ENCODE measurements around the gene ABHD14A. TPM values are rescaled to one million over a fixed set of nuclear protein-coding genes. Genes with fewer than 3 reads are reported as not detected.
A peak's percentile ranks its signal among the peaks of the same experiment; 100 is the strongest.

ABHD14A gene
- total RNA-seq, 1 donor from 2014 or later: 14.8 TPM

DNA sequence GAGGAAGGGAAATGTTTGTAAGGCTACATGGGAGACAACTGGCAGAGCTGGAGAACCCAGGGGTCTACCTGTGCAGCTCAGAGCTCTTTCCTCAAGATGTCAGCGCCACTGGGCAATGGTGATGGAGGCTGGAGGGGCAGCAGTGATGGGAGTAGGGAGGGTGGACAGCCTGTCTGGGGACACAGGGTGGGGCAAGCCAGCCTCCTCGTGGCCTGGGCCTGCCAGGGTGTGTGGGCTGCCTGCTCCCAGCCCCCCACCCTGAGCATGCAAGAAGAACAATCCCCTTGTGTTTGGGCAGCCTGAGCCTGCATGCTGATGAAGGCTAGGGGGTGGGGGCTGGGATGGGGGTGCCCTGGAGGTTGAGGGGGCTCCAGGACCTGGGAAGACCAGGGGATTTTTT lies 8.8 kb upstream of the ABHD14A start:
- Mint-ChIP-seq H3K36me3 (no peaks in the 10 kb centered on the region), H3K4me1 (peaks cover 36% of the 10 kb centered on the region)

DNA sequence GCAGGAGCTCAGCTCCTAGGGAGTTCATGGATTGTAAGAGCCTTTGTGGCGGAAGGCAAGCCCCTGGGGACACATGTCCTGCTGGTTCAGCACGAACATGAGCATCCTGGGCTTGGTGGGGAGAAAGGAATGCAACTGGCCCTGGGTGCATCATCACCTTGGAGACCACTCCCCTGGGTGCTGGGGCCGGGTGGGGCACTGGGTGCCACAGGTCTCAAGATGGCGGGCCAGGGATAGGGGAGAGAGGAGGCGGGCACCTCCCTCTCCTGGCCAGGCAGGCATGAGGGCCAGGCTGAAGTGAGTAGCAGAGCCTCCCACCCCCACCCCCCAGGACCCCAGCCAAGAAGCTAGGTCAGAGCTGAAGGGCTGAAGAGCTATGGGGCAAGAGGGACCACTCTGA lies 8.4 kb upstream of the ABHD14A start:
- Mint-ChIP-seq H3K4me1 (peaks cover 36% of the 10 kb centered on the region), H3K27ac (peak overlapping the region; percentile 85)
- no peak for TF ChIP-seq CTCF (IDR thresholded peaks at IDR 0.05; ENCODE audit: unreplicated experiment)

More for the DNA sequence above, 8.8 kb upstream of the ABHD14A start:
- DNase-seq (ENCODE audit: low spot score in 2 of 2, unreplicated experiment in 2 of 2): no peak
- Mint-ChIP-seq H3K9me3 (no peaks in the 10 kb centered on the region), H3K27me3 (ENCODE audit: low read depth) (no peaks in the 10 kb centered on the region), H3K27ac (peak overlapping the region; percentile 80), H3K4me3 (peak overlapping the region; percentile 78)
- TF ChIP-seq CTCF (IDR thresholded peaks at IDR 0.05; ENCODE audit: unreplicated experiment): no peak

GRCh38 chr3:51966922-51967383 lies 7.9 kb upstream of the ABHD14A start:
- peaks cover 36% of the 10 kb centered on the region for H3K4me1 Mint-ChIP-seq
- H3K27me3 Mint-ChIP-seq (ENCODE audit: low read depth): no peaks in the 10 kb centered on the region
- peak overlapping the region; percentile 85 for H3K27ac Mint-ChIP-seq
- no peaks in the 10 kb centered on the region for H3K36me3 Mint-ChIP-seq
- no peak for DNase-seq (ENCODE audit: low spot score in 2 of 2, unreplicated experiment in 2 of 2)
- TF ChIP-seq CTCF (IDR thresholded peaks at IDR 0.05; ENCODE audit: unreplicated experiment): no peak
- peak overlapping the region; percentile 78 for H3K4me3 Mint-ChIP-seq
- H3K9me3 Mint-ChIP-seq: no peaks in the 10 kb centered on the region

More for the DNA sequence above, 8.4 kb upstream of the ABHD14A start:
- DNase-seq (ENCODE audit: low spot score in 2 of 2, unreplicated experiment in 2 of 2): no peak
- Mint-ChIP-seq H3K27me3 (ENCODE audit: low read depth) (no peaks in the 10 kb centered on the region), H3K9me3 (no peaks in the 10 kb centered on the region), H3K4me3 (peak overlapping the region; percentile 78), H3K36me3 (no peaks in the 10 kb centered on the region)

GRCh38 chr3:51967384-51968169 lies 7.3 kb upstream of the ABHD14A start, which contains the start of gene PCBP4:
Gene PCBP4 (minus strand): TSS chr3:51967454. CDS start chr3:51961240, 6,214 bp downstream.
- TF ChIP-seq CTCF (IDR thresholded peaks at IDR 0.05; ENCODE audit: unreplicated experiment): no peak
- Mint-ChIP-seq H3K36me3 (no peaks in the 10 kb centered on the region), H3K27me3 (ENCODE audit: low read depth) (no peaks in the 10 kb centered on the region), H3K9me3 (no peaks in the 10 kb centered on the region), H3K27ac (peak within 1 kb of the TSS; percentile 85), H3K4me3 (peak within 1 kb of the TSS; percentile 86), H3K4me1 (peaks cover 36% of the 10 kb centered on the region)
- DNase-seq (ENCODE audit: low spot score in 2 of 2, unreplicated experiment in 2 of 2): peak in 1 of 2 experiments; percentile 70

DNA sequence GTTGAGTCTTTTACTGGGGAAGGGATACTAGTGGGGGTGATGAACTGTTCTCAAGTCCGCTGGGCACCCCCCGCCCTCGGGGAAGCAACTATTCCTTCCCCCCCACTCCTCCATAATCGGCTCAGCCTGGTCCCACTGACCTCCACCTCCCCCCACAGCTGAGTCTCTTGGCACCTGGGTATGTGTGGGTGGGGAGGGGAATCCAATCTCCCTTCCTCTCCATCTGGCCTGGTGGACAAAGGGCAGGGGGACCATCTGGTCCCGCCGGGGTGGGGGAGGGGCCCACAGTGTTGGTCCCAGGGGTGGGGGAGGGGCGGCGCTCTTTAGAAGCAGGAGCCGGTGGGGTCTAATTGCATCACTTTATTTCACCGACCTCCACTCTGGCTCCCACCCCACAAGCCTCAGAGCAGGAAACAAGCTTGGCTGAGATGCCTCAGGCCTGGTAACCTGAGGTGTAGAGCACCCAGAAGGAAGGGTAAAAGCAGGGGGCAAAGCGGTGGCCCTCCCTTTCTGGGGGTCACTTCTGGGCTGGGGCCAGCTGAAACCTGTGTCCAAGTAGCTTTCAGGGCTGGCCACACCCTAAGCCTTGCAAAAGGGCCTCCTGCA lies 6.6 kb upstream of the ABHD14A start:
- Mint-ChIP-seq H3K27ac (peak overlapping the region; percentile 83), H3K4me1 (peaks cover 36% of the 10 kb centered on the region), H3K4me3 (peak overlapping the region; percentile 86), H3K27me3 (ENCODE audit: low read depth) (no peaks in the 10 kb centered on the region), H3K36me3 (no peaks in the 10 kb centered on the region), H3K9me3 (no peaks in the 10 kb centered on the region)
- TF ChIP-seq CTCF (IDR thresholded peaks at IDR 0.05; ENCODE audit: unreplicated experiment): no peak
- DNase-seq (ENCODE audit: low spot score in 2 of 2, unreplicated experiment in 2 of 2): no peak

Measured in mesothelial cell of epicardium (in vitro differentiated cells).